GM23338 (cell line): Measurements from ENCODE around the gene TCF12. TPM values are rescaled to one million over a fixed set of nuclear protein-coding genes. Genes with fewer than 3 reads are reported as not detected.

Experiments
- ATAC-seq: fragments of 200-7000 bp; cut with Tn5 transposase; 3 replicates; pipeline ENCODE4 v1.9.1; 2020
- DNase-seq: peaks from one replicate; pipeline ENCODE4 v3.0.0-alpha.2; 2015; ENCODE audit warnings: low spot score
- H2AFZ ChIP-seq: fragments of 200-600 bp; sonication (generic); 2 replicates; pipeline ENCODE4 v1.8.0; 2016; ENCODE audit warnings: antibody characterized with exemption, mild to moderate bottlenecking, moderate library complexity
- H3F3A ChIP-seq: fragments of 200-600 bp; sonication (generic); replicated peaks from 2 replicates; pipeline ENCODE4 v1.8.0; 2017; ENCODE audit warnings: antibody characterized with exemption, mixed run types, low read depth
- H3K27ac ChIP-seq: fragments of 200-600 bp; sonication (generic); 2 replicates; pipeline ENCODE4 v1.6.1; 2016; ENCODE audit warnings: low read depth
- H3K27me3 ChIP-seq: fragments of 200-600 bp; sonication (generic); 2 replicates; pipeline ENCODE4 v1.8.0; 2016; ENCODE audit warnings: mild to moderate bottlenecking, mixed run types, moderate library complexity; ENCODE audit not compliant: insufficient read depth
- H3K36me3 ChIP-seq: fragments of 200-600 bp; sonication (generic); 2 replicates; pipeline ENCODE4 v1.8.0; 2016; ENCODE audit warnings: mild to moderate bottlenecking; ENCODE audit not compliant: insufficient read depth
- H3K4me1 ChIP-seq: fragments of 200-600 bp; sonication (generic); 2 replicates; pipeline ENCODE4 v1.8.0; 2016; ENCODE audit warnings: mild to moderate bottlenecking, moderate library complexity; ENCODE audit not compliant: insufficient read depth
- H3K4me2 ChIP-seq: fragments of 200-600 bp; sonication (generic); 2 replicates; pipeline ENCODE4 v1.7.1; 2017; ENCODE audit warnings: mixed run types
- H3K4me3 ChIP-seq: fragments of 200-600 bp; sonication (generic); 2 replicates; pipeline ENCODE4 v1.6.1; 2016; ENCODE audit warnings: mixed run types
- H3K79me2 ChIP-seq: fragments of 200-600 bp; sonication (generic); replicated peaks from 2 replicates; pipeline ENCODE4 v1.8.0; 2017; ENCODE audit warnings: mild to moderate bottlenecking; ENCODE audit not compliant: insufficient read depth
- H3K9me2 ChIP-seq: fragments of 200-600 bp; sonication (generic); 2 replicates; pipeline ENCODE4 v1.8.0; 2017; ENCODE audit not compliant: insufficient read depth
- H4K20me1 ChIP-seq: fragments of 200-600 bp; sonication (generic); replicated peaks from 2 replicates; pipeline ENCODE4 v1.8.0; 2017; ENCODE audit warnings: mild to moderate bottlenecking; ENCODE audit not compliant: insufficient read depth
- H3K27ac Mint-ChIP-seq: 2 replicates; pipeline ENCODE4 v1.8.0; 2020; ENCODE audit warnings: inconsistent platforms, mild to moderate bottlenecking, moderate library complexity, mixed read lengths
- H3K27me3 Mint-ChIP-seq: 3 replicates; pipeline ENCODE4 v1.8.0; 2022; ENCODE audit warnings: low read depth, mild to moderate bottlenecking, moderate library complexity, mixed read lengths, inconsistent platforms; ENCODE audit not compliant: insufficient read depth, poor library complexity
- H3K36me3 Mint-ChIP-seq: 3 replicates; pipeline ENCODE4 v1.8.0; 2021; ENCODE audit warnings: low read depth, mild to moderate bottlenecking, inconsistent platforms, moderate library complexity, mixed read lengths
- H3K4me1 Mint-ChIP-seq: 3 replicates; pipeline ENCODE4 v1.8.0; 2020; ENCODE audit warnings: mild to moderate bottlenecking, inconsistent platforms, mixed read lengths
- H3K4me3 Mint-ChIP-seq: 3 replicates; pipeline ENCODE4 v1.8.0; 2021; ENCODE audit warnings: moderate library complexity, mild to moderate bottlenecking, inconsistent platforms, mixed read lengths
- H3K9me3 Mint-ChIP-seq: 3 replicates; pipeline ENCODE4 v1.8.0; 2020; ENCODE audit warnings: moderate library complexity, mild to moderate bottlenecking, inconsistent platforms, mixed read lengths
- EZH2 ChIP-seq: fragments of 200-600 bp; sonication (generic); IDR thresholded peaks from one replicate; pipeline ENCODE4 v1.8.0; 2017; ENCODE audit warnings: antibody characterized with exemption, mild to moderate bottlenecking, low read depth; ENCODE audit not compliant: unreplicated experiment
- JUNB ChIP-seq: IDR thresholded peaks from one replicate; pipeline ENCODE4 v1.6.1; 2016; ENCODE audit warnings: antibody characterized with exemption; ENCODE audit not compliant: unreplicated experiment
- NANOG ChIP-seq: IDR thresholded peaks from 2 replicates; pipeline ENCODE4 v1.6.1; 2016; ENCODE audit warnings: antibody characterized with exemption, borderline replicate concordance
- POLR2AphosphoS5 ChIP-seq: IDR thresholded peaks from 2 replicates; pipeline ENCODE4 v1.6.1; 2016; ENCODE audit warnings: antibody characterized with exemption, low read depth
- STAT1 ChIP-seq: IDR thresholded peaks from one replicate; pipeline ENCODE4 v1.6.1; 2016; ENCODE audit warnings: antibody characterized with exemption; ENCODE audit not compliant: unreplicated experiment
- ZNF114 ChIP-seq: fragments of 250-450 bp; sonication (Bioruptor Pico); IDR thresholded peaks from 2 replicates; pipeline ENCODE4 v1.5.0; 2020; ENCODE audit warnings: mild to moderate bottlenecking, moderate library complexity
- ZNF331 ChIP-seq: fragments of 250-450 bp; sonication (Bioruptor Pico); IDR thresholded peaks from 2 replicates; pipeline ENCODE4 v1.5.0; 2020; ENCODE audit warnings: low read depth, mild to moderate bottlenecking, moderate library complexity
- polyA plus RNA-seq: library from polyadenylated mRNA; unstranded; fragments of >200 nt; fragmentation: Nextera tagmentation; extraction: Ambion mirVana; gene quantifications from 2 replicates; pipeline ENCODE4 v1.2.1, GENCODE V29; 2016
- total RNA-seq: library from RNA; depleted of rRNA; stranded (reverse); fragments of >200 nt; shearing (Covaris generic); gene quantifications from 2 replicates; pipeline ENCODE4 v1.2.3, GENCODE V29; 2014
- TF ChIP-seq, protein P1 (sequence below): fragments of 250-450 bp; sonication (Bioruptor Pico); IDR thresholded peaks from 2 replicates; pipeline ENCODE4 v1.5.0; 2020; ENCODE audit warnings: mild to moderate bottlenecking, moderate library complexity
- TF ChIP-seq, protein P2 (sequence below), 2 experiments: fragments of 200-600 bp in 1 of 2; sonication (generic) in 1 of 2; conservative IDR thresholded peaks; 2 replicates each; pipeline versions ENCODE4 v1.5.1 to v1.6.1; 2016 to 2017; ENCODE audit warnings: antibody characterized with exemption in 2 of 2, low read depth in 2 of 2, mild to moderate bottlenecking in 2 of 2, moderate library complexity in 1 of 2
- TF ChIP-seq, protein P3 (sequence below): IDR thresholded peaks from one replicate; pipeline ENCODE4 v1.6.1; 2018; ENCODE audit warnings: antibody characterized with exemption; ENCODE audit not compliant: unreplicated experiment

TCF12 gene
- total and polyA plus RNA-seq, 2 experiments from 2014 or later = 27.6 to 104 TPM

DNA sequence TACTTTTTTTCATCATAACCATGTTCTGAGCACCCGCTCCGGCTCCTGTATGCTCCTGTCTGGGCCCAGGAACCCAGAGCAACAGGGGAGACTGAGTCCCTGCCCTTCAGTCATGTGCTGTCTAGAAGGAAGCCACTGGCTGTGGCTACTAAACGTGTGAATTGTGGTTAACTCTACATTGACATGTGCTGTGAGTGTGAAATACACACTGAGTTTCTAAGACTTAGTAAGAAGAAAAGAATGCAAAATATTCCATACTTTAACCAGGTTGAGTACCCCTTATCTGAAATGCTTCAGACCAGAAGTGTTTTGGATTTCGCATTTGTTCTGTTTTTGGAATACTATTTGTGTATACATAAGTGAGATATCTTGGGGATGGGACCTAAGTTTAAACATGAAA lies 415.0 kb downstream of the TCF12 start:
- Mint-ChIP-seq H3K4me3 (no peak overlapping the region), H3K36me3 (no peaks in the 10 kb centered on the region), H3K27me3 (peaks cover 9% of the 10 kb centered on the region), H3K27ac (no peak overlapping the region), H3K4me1 (peaks cover 20% of the 10 kb centered on the region), H3K9me3 (no peaks in the 10 kb centered on the region)
- no peaks in the 10 kb centered on the region for H3K4me1 ChIP-seq
- no peaks in the 10 kb centered on the region for H3K9me2 ChIP-seq
- 0 out of 2 replicates have a peak overlapping the region, but pooled peaks have one; percentile 32 for H3K27ac ChIP-seq
- H3K4me3 ChIP-seq = no peak overlapping the region
- H3K79me2 ChIP-seq = no peaks in the 10 kb centered on the region
- no peak for TF ChIP-seq EZH2
- TF ChIP-seq, protein P1, sequence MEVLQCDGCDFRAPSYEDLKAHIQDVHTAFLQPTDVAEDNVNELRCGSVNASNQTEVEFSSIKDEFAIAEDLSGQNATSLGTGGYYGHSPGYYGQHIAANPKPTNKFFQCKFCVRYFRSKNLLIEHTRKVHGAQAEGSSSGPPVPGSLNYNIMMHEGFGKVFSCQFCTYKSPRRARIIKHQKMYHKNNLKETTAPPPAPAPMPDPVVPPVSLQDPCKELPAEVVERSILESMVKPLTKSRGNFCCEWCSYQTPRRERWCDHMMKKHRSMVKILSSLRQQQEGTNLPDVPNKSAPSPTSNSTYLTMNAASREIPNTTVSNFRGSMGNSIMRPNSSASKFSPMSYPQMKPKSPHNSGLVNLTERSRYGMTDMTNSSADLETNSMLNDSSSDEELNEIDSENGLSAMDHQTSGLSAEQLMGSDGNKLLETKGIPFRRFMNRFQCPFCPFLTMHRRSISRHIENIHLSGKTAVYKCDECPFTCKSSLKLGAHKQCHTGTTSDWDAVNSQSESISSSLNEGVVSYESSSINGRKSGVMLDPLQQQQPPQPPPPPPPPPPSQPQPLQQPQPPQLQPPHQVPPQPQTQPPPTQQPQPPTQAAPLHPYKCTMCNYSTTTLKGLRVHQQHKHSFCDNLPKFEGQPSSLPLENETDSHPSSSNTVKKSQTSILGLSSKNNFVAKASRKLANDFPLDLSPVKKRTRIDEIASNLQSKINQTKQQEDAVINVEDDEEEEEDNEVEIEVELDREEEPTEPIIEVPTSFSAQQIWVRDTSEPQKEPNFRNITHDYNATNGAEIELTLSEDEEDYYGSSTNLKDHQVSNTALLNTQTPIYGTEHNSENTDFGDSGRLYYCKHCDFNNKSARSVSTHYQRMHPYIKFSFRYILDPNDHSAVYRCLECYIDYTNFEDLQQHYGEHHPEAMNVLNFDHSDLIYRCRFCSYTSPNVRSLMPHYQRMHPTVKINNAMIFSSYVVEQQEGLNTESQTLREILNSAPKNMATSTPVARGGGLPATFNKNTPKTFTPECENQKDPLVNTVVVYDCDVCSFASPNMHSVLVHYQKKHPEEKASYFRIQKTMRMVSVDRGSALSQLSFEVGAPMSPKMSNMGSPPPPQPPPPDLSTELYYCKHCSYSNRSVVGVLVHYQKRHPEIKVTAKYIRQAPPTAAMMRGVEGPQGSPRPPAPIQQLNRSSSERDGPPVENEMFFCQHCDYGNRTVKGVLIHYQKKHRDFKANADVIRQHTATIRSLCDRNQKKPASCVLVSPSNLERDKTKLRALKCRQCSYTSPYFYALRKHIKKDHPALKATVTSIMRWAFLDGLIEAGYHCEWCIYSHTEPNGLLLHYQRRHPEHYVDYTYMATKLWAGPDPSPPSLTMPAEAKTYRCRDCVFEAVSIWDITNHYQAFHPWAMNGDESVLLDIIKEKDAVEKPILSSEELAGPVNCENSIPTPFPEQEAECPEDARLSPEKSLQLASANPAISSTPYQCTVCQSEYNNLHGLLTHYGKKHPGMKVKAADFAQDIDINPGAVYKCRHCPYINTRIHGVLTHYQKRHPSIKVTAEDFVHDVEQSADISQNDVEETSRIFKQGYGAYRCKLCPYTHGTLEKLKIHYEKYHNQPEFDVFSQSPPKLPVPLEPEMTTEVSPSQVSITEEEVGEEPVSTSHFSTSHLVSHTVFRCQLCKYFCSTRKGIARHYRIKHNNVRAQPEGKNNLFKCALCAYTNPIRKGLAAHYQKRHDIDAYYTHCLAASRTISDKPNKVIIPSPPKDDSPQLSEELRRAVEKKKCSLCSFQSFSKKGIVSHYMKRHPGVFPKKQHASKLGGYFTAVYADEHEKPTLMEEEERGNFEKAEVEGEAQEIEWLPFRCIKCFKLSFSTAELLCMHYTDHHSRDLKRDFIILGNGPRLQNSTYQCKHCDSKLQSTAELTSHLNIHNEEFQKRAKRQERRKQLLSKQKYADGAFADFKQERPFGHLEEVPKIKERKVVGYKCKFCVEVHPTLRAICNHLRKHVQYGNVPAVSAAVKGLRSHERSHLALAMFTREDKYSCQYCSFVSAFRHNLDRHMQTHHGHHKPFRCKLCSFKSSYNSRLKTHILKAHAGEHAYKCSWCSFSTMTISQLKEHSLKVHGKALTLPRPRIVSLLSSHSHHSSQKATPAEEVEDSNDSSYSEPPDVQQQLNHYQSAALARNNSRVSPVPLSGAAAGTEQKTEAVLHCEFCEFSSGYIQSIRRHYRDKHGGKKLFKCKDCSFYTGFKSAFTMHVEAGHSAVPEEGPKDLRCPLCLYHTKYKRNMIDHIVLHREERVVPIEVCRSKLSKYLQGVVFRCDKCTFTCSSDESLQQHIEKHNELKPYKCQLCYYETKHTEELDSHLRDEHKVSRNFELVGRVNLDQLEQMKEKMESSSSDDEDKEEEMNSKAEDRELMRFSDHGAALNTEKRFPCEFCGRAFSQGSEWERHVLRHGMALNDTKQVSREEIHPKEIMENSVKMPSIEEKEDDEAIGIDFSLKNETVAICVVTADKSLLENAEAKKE (CRISPR knock-in tag) = no peak
- TF ChIP-seq, protein P2, sequence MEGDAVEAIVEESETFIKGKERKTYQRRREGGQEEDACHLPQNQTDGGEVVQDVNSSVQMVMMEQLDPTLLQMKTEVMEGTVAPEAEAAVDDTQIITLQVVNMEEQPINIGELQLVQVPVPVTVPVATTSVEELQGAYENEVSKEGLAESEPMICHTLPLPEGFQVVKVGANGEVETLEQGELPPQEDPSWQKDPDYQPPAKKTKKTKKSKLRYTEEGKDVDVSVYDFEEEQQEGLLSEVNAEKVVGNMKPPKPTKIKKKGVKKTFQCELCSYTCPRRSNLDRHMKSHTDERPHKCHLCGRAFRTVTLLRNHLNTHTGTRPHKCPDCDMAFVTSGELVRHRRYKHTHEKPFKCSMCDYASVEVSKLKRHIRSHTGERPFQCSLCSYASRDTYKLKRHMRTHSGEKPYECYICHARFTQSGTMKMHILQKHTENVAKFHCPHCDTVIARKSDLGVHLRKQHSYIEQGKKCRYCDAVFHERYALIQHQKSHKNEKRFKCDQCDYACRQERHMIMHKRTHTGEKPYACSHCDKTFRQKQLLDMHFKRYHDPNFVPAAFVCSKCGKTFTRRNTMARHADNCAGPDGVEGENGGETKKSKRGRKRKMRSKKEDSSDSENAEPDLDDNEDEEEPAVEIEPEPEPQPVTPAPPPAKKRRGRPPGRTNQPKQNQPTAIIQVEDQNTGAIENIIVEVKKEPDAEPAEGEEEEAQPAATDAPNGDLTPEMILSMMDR (conservative IDR thresholded peaks at IDR 0.05; ENCODE audit: low read depth in 2 of 2) = no peak
- TF ChIP-seq ZNF114 (CRISPR knock-in tag) = no peak
- TF ChIP-seq STAT1 = no peak
- no peak for TF ChIP-seq POLR2AphosphoS5
- no peak for TF ChIP-seq JUNB
- TF ChIP-seq NANOG = no peak
- TF ChIP-seq, protein P3, sequence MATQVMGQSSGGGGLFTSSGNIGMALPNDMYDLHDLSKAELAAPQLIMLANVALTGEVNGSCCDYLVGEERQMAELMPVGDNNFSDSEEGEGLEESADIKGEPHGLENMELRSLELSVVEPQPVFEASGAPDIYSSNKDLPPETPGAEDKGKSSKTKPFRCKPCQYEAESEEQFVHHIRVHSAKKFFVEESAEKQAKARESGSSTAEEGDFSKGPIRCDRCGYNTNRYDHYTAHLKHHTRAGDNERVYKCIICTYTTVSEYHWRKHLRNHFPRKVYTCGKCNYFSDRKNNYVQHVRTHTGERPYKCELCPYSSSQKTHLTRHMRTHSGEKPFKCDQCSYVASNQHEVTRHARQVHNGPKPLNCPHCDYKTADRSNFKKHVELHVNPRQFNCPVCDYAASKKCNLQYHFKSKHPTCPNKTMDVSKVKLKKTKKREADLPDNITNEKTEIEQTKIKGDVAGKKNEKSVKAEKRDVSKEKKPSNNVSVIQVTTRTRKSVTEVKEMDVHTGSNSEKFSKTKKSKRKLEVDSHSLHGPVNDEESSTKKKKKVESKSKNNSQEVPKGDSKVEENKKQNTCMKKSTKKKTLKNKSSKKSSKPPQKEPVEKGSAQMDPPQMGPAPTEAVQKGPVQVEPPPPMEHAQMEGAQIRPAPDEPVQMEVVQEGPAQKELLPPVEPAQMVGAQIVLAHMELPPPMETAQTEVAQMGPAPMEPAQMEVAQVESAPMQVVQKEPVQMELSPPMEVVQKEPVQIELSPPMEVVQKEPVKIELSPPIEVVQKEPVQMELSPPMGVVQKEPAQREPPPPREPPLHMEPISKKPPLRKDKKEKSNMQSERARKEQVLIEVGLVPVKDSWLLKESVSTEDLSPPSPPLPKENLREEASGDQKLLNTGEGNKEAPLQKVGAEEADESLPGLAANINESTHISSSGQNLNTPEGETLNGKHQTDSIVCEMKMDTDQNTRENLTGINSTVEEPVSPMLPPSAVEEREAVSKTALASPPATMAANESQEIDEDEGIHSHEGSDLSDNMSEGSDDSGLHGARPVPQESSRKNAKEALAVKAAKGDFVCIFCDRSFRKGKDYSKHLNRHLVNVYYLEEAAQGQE = no peak
- TF ChIP-seq ZNF331 (CRISPR knock-in tag) = no peak
- no peak for ATAC-seq
- no peak overlapping the region for H3K4me2 ChIP-seq
- H3K36me3 ChIP-seq = no peaks in the 10 kb centered on the region
- no peaks in the 10 kb centered on the region for H3K27me3 ChIP-seq
- no peak overlapping the region; the same call in 1 of the 2 replicates for H2AFZ ChIP-seq
- DNase-seq = no peak
- no peaks in the 10 kb centered on the region for H3F3A ChIP-seq
- no peaks in the 10 kb centered on the region for H4K20me1 ChIP-seq
